ENCODE results near the gene NPM1.
A peak's percentile ranks its signal among the peaks of the same experiment; 100 is the strongest.
"Not testable (repeated sequence)": the region's sequence is repeated elsewhere in the genome, so short reads cannot be mapped to it uniquely, and the experiment has no call there.

Gene NPM1

GRCh38 chr5:171384999-171385398, 2.6 kb upstream of the NPM1 start:
- not testable (repeated sequence) for H3K9ac ChIP-seq (ENCODE audit: low read depth in 1 of 2, low read length in 2 of 2); H3K4me3 ChIP-seq (ENCODE audit: low read length in 2 of 2); H3K27me3 ChIP-seq (ENCODE audit: control insufficient read depth in 2 of 2, insufficient read depth in 2 of 2, low read length in 2 of 2); H3K27ac ChIP-seq (ENCODE audit: low read depth in 2 of 2, low read length in 2 of 2); H3K36me3 ChIP-seq (ENCODE audit: control insufficient read depth in 2 of 2, insufficient read depth in 2 of 2, low read length in 2 of 2); H3K9me3 ChIP-seq (ENCODE audit: control insufficient read depth in 2 of 2, low read length in 2 of 2)
- peaks cover 14 to 22% of the 10 kb centered on the region in 2 donors for H3K4me1 ChIP-seq (ENCODE audit: control insufficient read depth in 2 of 2, insufficient read depth in 2 of 2, low read length in 2 of 2)

DNA sequence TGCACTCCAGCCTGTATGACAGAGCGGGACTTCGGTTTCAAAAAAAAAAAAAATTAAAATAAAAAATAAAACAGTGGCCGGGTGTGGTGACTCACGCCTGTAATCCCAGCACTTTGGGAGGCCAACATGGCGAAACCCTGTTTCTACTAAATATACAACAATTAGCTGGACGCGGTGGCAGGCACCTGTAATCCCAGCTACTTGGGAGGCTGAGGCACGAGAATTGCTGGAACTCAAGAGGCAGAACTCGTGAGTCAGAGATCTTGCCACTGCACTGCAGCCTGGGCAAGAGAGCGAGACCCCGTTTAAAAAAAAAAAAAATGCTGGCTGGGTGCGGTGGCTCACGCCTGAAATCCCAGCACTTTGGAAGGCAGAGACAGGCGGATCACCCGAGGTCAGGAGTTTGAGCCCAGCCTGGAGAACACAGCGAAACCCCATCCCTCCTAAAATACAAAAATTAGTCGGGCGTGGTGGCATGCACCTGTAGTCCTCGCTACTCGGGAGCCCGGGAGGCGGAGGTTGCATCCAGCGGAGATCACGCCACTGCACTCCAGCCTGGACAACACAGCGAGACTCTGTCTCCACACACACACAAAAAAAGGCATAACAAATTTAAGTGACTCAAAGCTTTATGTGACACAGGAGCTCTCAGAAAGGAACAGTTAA, 1.5 kb upstream of the NPM1 start:
- Histone ChIP-seq H3K9me3 (ENCODE audit: control insufficient read depth in 2 of 2, low read length in 2 of 2) (no peaks in the 10 kb centered on the region), H3K27ac (ENCODE audit: low read depth in 2 of 2, low read length in 2 of 2) (no peak overlapping the region), H3K36me3 (ENCODE audit: control insufficient read depth in 2 of 2, insufficient read depth in 2 of 2, low read length in 2 of 2) (peaks cover 7 to 10% of the 10 kb centered on the region in 2 donors), H3K27me3 (ENCODE audit: control insufficient read depth in 2 of 2, insufficient read depth in 2 of 2, low read length in 2 of 2) (no peaks in the 10 kb centered on the region), H3K4me3 (ENCODE audit: low read length in 2 of 2) (peak overlapping the region; percentile 90 to 99), H3K9ac (ENCODE audit: low read depth in 1 of 2, low read length in 2 of 2) (no peak overlapping the region), H3K4me1 (ENCODE audit: control insufficient read depth in 2 of 2, insufficient read depth in 2 of 2, low read length in 2 of 2) (peaks cover 18 to 31% of the 10 kb centered on the region in 2 donors)

- Histone ChIP-seq H3K9me3 (ENCODE audit: control insufficient read depth in 2 of 2, low read length in 2 of 2) (no peaks in the 10 kb centered on the region), H3K4me1 (ENCODE audit: control insufficient read depth in 2 of 2, insufficient read depth in 2 of 2, low read length in 2 of 2) (peaks cover 21 to 31% of the 10 kb centered on the region in 2 donors), H3K27ac (ENCODE audit: low read depth in 2 of 2, low read length in 2 of 2) (peak overlapping the region; percentile 90 to 93), H3K9ac (ENCODE audit: low read depth in 1 of 2, low read length in 2 of 2) (peak overlapping the region; percentile 84 to 97), H3K27me3 (ENCODE audit: control insufficient read depth in 2 of 2, insufficient read depth in 2 of 2, low read length in 2 of 2) (no peaks in the 10 kb centered on the region), H3K36me3 (ENCODE audit: control insufficient read depth in 2 of 2, insufficient read depth in 2 of 2, low read length in 2 of 2) (peaks cover 11 to 18% of the 10 kb centered on the region in 2 donors), H3K4me3 (ENCODE audit: low read length in 2 of 2) (peak overlapping the region; percentile 90 to 99)
Measured at GRCh38 chr5:171386861-171387344, 746 bp upstream of the NPM1 start.

GRCh38 chr5:171387970-171388815, 544 bp downstream of the NPM1 start:
- peaks cover 17 to 30% of the 10 kb centered on the region in 2 donors for H3K36me3 ChIP-seq (ENCODE audit: control insufficient read depth in 2 of 2, insufficient read depth in 2 of 2, low read length in 2 of 2)
- peak overlapping the region; percentile 90 to 93 for H3K27ac ChIP-seq (ENCODE audit: low read depth in 2 of 2, low read length in 2 of 2)
- peaks cover 21 to 31% of the 10 kb centered on the region in 2 donors for H3K4me1 ChIP-seq (ENCODE audit: control insufficient read depth in 2 of 2, insufficient read depth in 2 of 2, low read length in 2 of 2)
- H3K4me3 ChIP-seq (ENCODE audit: low read length in 2 of 2), result peak overlapping the region; percentile 90 to 99
- peak overlapping the region; percentile 80 to 83 for H3K9ac ChIP-seq (ENCODE audit: low read depth in 1 of 2, low read length in 2 of 2)
- H3K27me3 ChIP-seq (ENCODE audit: control insufficient read depth in 2 of 2, insufficient read depth in 2 of 2, low read length in 2 of 2), result no peaks in the 10 kb centered on the region
- no peaks in the 10 kb centered on the region for H3K9me3 ChIP-seq (ENCODE audit: control insufficient read depth in 2 of 2, low read length in 2 of 2)

DNA sequence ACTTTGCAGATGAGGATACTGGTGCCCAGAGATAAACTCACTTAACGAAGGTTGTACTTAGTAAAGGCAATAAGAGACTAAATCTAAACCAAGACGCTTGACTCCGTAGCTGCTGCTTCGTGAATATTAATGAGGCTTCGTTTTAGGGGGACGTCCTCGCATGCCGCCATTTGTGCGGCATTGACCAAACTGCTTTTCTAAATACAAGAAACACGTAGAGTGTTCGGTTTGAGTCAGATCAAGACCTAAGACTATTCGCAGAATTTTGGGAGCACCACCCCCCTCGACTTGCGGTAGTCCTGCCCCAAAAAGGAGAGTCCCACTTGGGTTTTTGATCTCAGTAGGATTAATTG, 1.1 kb downstream of the NPM1 start:
- peaks cover 21 to 31% of the 10 kb centered on the region in 2 donors for H3K4me1 ChIP-seq (ENCODE audit: control insufficient read depth in 2 of 2, insufficient read depth in 2 of 2, low read length in 2 of 2)
- H3K27me3 ChIP-seq (ENCODE audit: control insufficient read depth in 2 of 2, insufficient read depth in 2 of 2, low read length in 2 of 2), result no peaks in the 10 kb centered on the region
- no peaks in the 10 kb centered on the region for H3K9me3 ChIP-seq (ENCODE audit: control insufficient read depth in 2 of 2, low read length in 2 of 2)
- peak overlapping the region; percentile 52 to 83 for H3K9ac ChIP-seq (ENCODE audit: low read depth in 1 of 2, low read length in 2 of 2)
- no peak overlapping the region for H3K27ac ChIP-seq (ENCODE audit: low read depth in 2 of 2, low read length in 2 of 2)
- H3K4me3 ChIP-seq (ENCODE audit: low read length in 2 of 2), result peak overlapping the region; percentile 90 to 99
- H3K36me3 ChIP-seq (ENCODE audit: control insufficient read depth in 2 of 2, insufficient read depth in 2 of 2, low read length in 2 of 2), result peaks cover 22 to 36% of the 10 kb centered on the region in 2 donors

- H3K36me3 ChIP-seq (ENCODE audit: control insufficient read depth in 2 of 2, insufficient read depth in 2 of 2, low read length in 2 of 2), result peaks cover 40 to 48% of the 10 kb centered on the region in 2 donors
- H3K9me3 ChIP-seq (ENCODE audit: control insufficient read depth in 2 of 2, low read length in 2 of 2), result no peaks in the 10 kb centered on the region
- no peak overlapping the region for H3K27ac ChIP-seq (ENCODE audit: low read depth in 2 of 2, low read length in 2 of 2)
- peaks cover 21 to 31% of the 10 kb centered on the region in 2 donors for H3K4me1 ChIP-seq (ENCODE audit: control insufficient read depth in 2 of 2, insufficient read depth in 2 of 2, low read length in 2 of 2)
- peak overlapping the region in 1 of 2 donors; percentile 99 for H3K4me3 ChIP-seq (ENCODE audit: low read length in 2 of 2)
- H3K9ac ChIP-seq (ENCODE audit: low read depth in 1 of 2, low read length in 2 of 2), result no peak overlapping the region
- no peaks in the 10 kb centered on the region for H3K27me3 ChIP-seq (ENCODE audit: control insufficient read depth in 2 of 2, insufficient read depth in 2 of 2, low read length in 2 of 2)
Measured at GRCh38 chr5:171390883-171391677, 3.4 kb downstream of the NPM1 start.

DNA sequence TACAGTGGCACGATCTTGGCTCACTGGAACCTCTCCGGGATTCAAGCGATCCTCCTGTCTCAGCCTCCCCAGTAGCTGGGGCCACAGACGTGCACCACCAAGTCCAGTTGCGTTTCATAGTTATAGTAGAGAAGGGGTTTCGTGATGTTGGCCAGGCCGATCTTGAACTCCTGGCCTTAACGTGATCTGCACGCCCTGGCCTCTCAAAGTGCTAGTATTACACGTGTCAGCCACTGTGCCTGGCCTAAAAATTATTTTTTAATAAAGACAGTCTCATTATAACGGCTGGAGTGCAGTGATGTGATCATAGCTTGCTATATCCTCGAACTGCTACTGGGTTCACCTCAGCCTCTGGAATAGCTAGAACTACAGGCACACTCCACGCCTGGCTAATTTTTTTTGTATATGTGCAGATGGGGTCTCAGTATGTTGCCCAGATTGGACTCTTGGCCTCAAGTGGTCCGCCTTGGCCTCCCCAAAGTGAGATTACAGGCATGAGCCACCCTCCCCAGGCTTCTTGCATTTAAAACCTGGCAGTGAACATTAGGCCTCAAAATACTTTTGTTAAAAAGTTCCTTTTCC, 4.4 kb downstream of the NPM1 start:
- Histone ChIP-seq H3K27me3 (ENCODE audit: control insufficient read depth in 2 of 2, insufficient read depth in 2 of 2, low read length in 2 of 2) (no peaks in the 10 kb centered on the region), H3K36me3 (ENCODE audit: control insufficient read depth in 2 of 2, insufficient read depth in 2 of 2, low read length in 2 of 2) (peaks cover 47 to 57% of the 10 kb centered on the region in 2 donors), H3K4me3 (ENCODE audit: low read length in 2 of 2) (no peak overlapping the region), H3K27ac (ENCODE audit: low read depth in 2 of 2, low read length in 2 of 2) (no peak overlapping the region), H3K9me3 (ENCODE audit: control insufficient read depth in 2 of 2, low read length in 2 of 2) (no peaks in the 10 kb centered on the region), H3K9ac (ENCODE audit: low read depth in 1 of 2, low read length in 2 of 2) (no peak overlapping the region), H3K4me1 (ENCODE audit: control insufficient read depth in 2 of 2, insufficient read depth in 2 of 2, low read length in 2 of 2) (peaks cover 19 to 25% of the 10 kb centered on the region in 2 donors)

DNA sequence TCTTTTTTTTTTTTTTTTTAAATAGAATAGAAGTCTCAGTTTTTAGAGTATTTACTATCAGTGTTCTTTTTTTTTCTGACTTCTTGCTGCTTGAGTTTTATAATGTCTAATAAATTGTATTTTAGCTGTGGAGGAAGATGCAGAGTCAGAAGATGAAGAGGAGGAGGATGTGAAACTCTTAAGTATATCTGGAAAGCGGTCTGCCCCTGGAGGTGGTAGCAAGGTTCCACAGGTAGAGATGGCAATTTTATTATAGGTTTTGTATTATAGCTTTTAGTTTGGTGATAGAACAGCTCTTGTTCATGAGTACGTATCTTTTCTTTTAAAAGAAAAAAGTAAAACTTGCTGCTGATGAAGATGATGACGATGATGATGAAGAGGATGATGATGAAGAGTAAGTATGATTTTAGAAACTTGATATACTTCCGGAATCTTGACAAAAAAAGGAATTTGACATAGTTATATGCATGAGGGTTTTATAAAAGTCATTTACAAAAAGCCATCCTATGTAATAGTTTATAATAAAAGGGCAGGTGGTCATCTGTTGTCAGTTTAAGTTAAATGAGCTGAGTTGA, 5.0 kb downstream of the NPM1 start:
- Histone ChIP-seq H3K9me3 (ENCODE audit: control insufficient read depth in 2 of 2, low read length in 2 of 2) (no peaks in the 10 kb centered on the region), H3K27ac (ENCODE audit: low read depth in 2 of 2, low read length in 2 of 2) (no peak overlapping the region), H3K4me1 (ENCODE audit: control insufficient read depth in 2 of 2, insufficient read depth in 2 of 2, low read length in 2 of 2) (peaks cover 19 to 25% of the 10 kb centered on the region in 2 donors), H3K9ac (ENCODE audit: low read depth in 1 of 2, low read length in 2 of 2) (no peak overlapping the region), H3K27me3 (ENCODE audit: control insufficient read depth in 2 of 2, insufficient read depth in 2 of 2, low read length in 2 of 2) (no peaks in the 10 kb centered on the region), H3K36me3 (ENCODE audit: control insufficient read depth in 2 of 2, insufficient read depth in 2 of 2, low read length in 2 of 2) (peaks cover 50 to 59% of the 10 kb centered on the region in 2 donors), H3K4me3 (ENCODE audit: low read length in 2 of 2) (no peak overlapping the region)

DNA sequence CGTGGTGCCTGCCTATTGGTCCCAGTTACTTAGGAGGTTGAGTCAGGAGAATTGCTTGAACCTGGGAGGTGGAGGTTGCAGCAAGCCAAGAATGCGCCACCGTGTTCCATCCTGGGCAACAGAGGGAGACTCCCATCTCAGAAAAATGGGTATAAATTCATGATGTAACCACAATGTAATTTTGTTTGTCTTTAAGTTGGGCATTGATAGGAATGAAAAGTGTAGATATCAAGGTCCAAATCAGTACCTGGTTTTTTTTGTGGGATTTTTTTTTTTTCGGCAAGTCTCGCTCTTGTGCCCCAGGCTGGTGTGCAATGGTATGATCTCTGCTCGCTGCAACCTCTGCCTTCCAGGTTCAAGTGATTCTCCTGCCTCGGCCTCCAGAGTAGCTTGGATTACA, 7.4 kb downstream of the NPM1 start:
- Histone ChIP-seq H3K4me1 (ENCODE audit: control insufficient read depth in 2 of 2, insufficient read depth in 2 of 2, low read length in 2 of 2) (peaks cover 7 to 10% of the 10 kb centered on the region in 2 donors), H3K9me3 (ENCODE audit: control insufficient read depth in 2 of 2, low read length in 2 of 2) (no peaks in the 10 kb centered on the region), H3K36me3 (ENCODE audit: control insufficient read depth in 2 of 2, insufficient read depth in 2 of 2, low read length in 2 of 2) (peaks cover 55 to 71% of the 10 kb centered on the region in 2 donors), H3K27ac (ENCODE audit: low read depth in 2 of 2, low read length in 2 of 2) (no peak overlapping the region), H3K4me3 (ENCODE audit: low read length in 2 of 2) (no peak overlapping the region), H3K9ac (ENCODE audit: low read depth in 1 of 2, low read length in 2 of 2) (no peak overlapping the region), H3K27me3 (ENCODE audit: control insufficient read depth in 2 of 2, insufficient read depth in 2 of 2, low read length in 2 of 2) (no peaks in the 10 kb centered on the region)

All from mucosa of rectum (tissue), 2 donors.